B cell (primary cell): ENCODE measurements around the gene SMAD1.

ENCODE experiments used
- CTCF ChIP-seq: fragments of 200-600 bp; IDR thresholded peaks from one replicate; pipeline ENCODE4 v1.8.0; 2022; ENCODE audit warnings: antibody characterized with exemption, mild to moderate bottlenecking
- EZH2 ChIP-seq: IDR thresholded peaks from 2 replicates; pipeline ENCODE4 v1.6.1; 2012; ENCODE audit warnings: borderline replicate concordance, low read depth, mild to moderate bottlenecking, moderate library complexity, low read length; ENCODE audit not compliant: insufficient read depth, poor library complexity, severe bottlenecking

DNA sequence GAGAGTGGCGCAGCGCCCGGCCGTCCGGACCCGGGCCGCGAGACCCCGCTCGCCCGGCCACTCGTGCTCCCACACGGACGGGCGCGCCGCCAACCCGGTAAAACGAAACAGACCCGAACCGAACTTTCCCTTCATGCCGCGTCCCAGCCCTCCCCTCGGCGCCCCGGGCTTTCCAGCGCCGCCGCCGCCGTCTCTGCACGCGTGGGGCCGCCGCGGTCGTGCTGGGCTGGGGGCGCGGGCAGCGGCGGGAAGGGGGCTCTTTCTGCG lies 222 bp downstream of the SMAD1 start:
- no peak for TF ChIP-seq CTCF
- no peak for TF ChIP-seq EZH2
